SK-N-SH (cell line): Measurements from ENCODE around the gene EMX1. TPM values are rescaled to one million over a fixed set of nuclear protein-coding genes. Genes with fewer than 3 reads are reported as not detected.

Experiments used
- CTCF ChIA-PET: fragments of 300-600, 350-600 bp; formaldehyde crosslinking; extraction: SDS; loops from one replicate; lab custom pipeline; 2021; lab: Yijun Ruan, JAX
- POLR2A ChIA-PET: fragments of 350-600 bp; sonication (Branson Sonifier 250); formaldehyde crosslinking; extraction: SDS; loops from one replicate; lab custom pipeline; 2020; ENCODE audit warnings: antibody characterized with exemption, inconsistent platforms; lab: Yijun Ruan, JAX
- DNase-seq: peaks from one replicate; pipeline ENCODE4 v3.0.0; 2012
- H2AFZ ChIP-seq: fragments of 200-600 bp; sonication (generic); 2 replicates; pipeline ENCODE4 v1.8.1; 2016; ENCODE audit warnings: antibody characterized with exemption, mild to moderate bottlenecking, low read depth
- H3F3A ChIP-seq: fragments of 200-600 bp; sonication (generic); replicated peaks from 2 replicates; pipeline ENCODE3; 2016; ENCODE audit warnings: antibody characterized with exemption, mild to moderate bottlenecking; ENCODE audit not compliant: insufficient read depth
- H3K27ac ChIP-seq, 2 experiments: fragments of 200-500 bp in 1 of 2; fragments of 200-600 bp in 1 of 2; sonication (Bioruptor generic) in 1 of 2; sonication (generic), shearing (Covaris generic) in 1 of 2; 2 replicates each; pipeline versions ENCODE4 v1.5.1 to v1.6.1; 2014 to 2016; ENCODE audit warnings: low read depth in 2 of 2, inconsistent platforms in 1 of 2, low read length in 1 of 2, mild to moderate bottlenecking in 1 of 2, mixed read lengths in 1 of 2
- H3K27me3 ChIP-seq: fragments of 200-600 bp; sonication (generic), shearing (Covaris generic); 2 replicates; pipeline ENCODE4 v1.6.1; 2016; ENCODE audit warnings: mixed run types; ENCODE audit not compliant: insufficient read depth
- H3K36me3 ChIP-seq, 2 experiments: fragments of 200-500 bp in 1 of 2; fragments of 200-600 bp in 1 of 2; sonication (Bioruptor generic) in 1 of 2; sonication (generic) in 1 of 2; replicated peaks in 1 of 2; 2 replicates each; pipeline versions ENCODE3 to v1.5.1; 2014 to 2016; ENCODE audit warnings: low read length in 1 of 2, mild to moderate bottlenecking in 1 of 2; ENCODE audit not compliant: insufficient read depth in 2 of 2, control insufficient read depth in 1 of 2
- H3K4me1 ChIP-seq, 2 experiments: fragments of 200-500 bp in 1 of 2; fragments of 200-600 bp in 1 of 2; sonication (Bioruptor generic) in 1 of 2; sonication (generic), shearing (Covaris generic) in 1 of 2; 2 replicates each; pipeline versions ENCODE4 v1.5.1 to v1.6.1; 2014 to 2016; ENCODE audit warnings: low read depth in 1 of 2, low read length in 1 of 2, mixed run types in 1 of 2; ENCODE audit not compliant: insufficient read depth in 2 of 2, control insufficient read depth in 1 of 2
- H3K4me2 ChIP-seq: fragments of 200-600 bp; sonication (generic), shearing (Covaris generic); 2 replicates; pipeline ENCODE4 v1.6.1; 2017; ENCODE audit warnings: mixed run types
- H3K4me3 ChIP-seq, 2 experiments: fragments of 200-500 bp in 1 of 2; fragments of 200-600 bp in 1 of 2; sonication (Bioruptor generic) in 1 of 2; sonication (generic), shearing (Covaris generic) in 1 of 2; 2 replicates each; pipeline versions ENCODE4 v1.5.1 to v1.8.1; 2014 to 2016; ENCODE audit warnings: low read depth in 2 of 2, inconsistent platforms in 1 of 2, low read length in 1 of 2, mild to moderate bottlenecking in 1 of 2, mixed read lengths in 1 of 2, moderate library complexity in 1 of 2
- H3K79me2 ChIP-seq: fragments of 200-600 bp; sonication (generic); 2 replicates; pipeline ENCODE4 v1.8.1; 2017; ENCODE audit warnings: mild to moderate bottlenecking; ENCODE audit not compliant: insufficient read depth
- H3K9ac ChIP-seq: fragments of 200-600 bp; sonication (generic); 2 replicates; pipeline ENCODE4 v1.6.1; 2017; ENCODE audit warnings: mixed run types
- H3K9me2 ChIP-seq: fragments of 200-600 bp; sonication (generic); 2 replicates; pipeline ENCODE4 v1.6.1; 2017; ENCODE audit warnings: mixed run types
- H3K9me3 ChIP-seq: fragments of 200-600 bp; sonication (generic); 2 replicates; pipeline ENCODE4 v1.6.1; 2017; ENCODE audit warnings: mixed run types, mild to moderate bottlenecking, moderate library complexity
- H4K20me1 ChIP-seq: fragments of 200-600 bp; sonication (generic); 2 replicates; pipeline ENCODE4 v1.6.1; 2017; ENCODE audit warnings: mild to moderate bottlenecking, mixed run types; ENCODE audit not compliant: insufficient read depth
- CHD2 ChIP-seq: fragments of 150-350 bp; IDR thresholded peaks from 2 replicates; pipeline ENCODE4 v1.6.1; 2018; ENCODE audit warnings: low read length; ENCODE audit not compliant: partially characterized antibody
- ELF1 ChIP-seq: IDR thresholded peaks from 2 replicates; pipeline ENCODE4 v1.4.0; 2012
- FOSL2 ChIP-seq: IDR thresholded peaks from 2 replicates; pipeline ENCODE4 v1.4.0; 2012; ENCODE audit warnings: low read depth, mild to moderate bottlenecking, moderate library complexity, borderline replicate concordance
- FOXJ3 ChIP-seq: sonication (generic); formaldehyde crosslinking; IDR thresholded peaks from 2 replicates; pipeline ENCODE4 v1.5.1; 2020; ENCODE audit warnings: mild to moderate bottlenecking, missing genetic modification reagents
- GABPA ChIP-seq: IDR thresholded peaks from 2 replicates; pipeline ENCODE4 v1.4.0; 2012; ENCODE audit warnings: low read depth, mild to moderate bottlenecking
- NRF1 ChIP-seq: IDR thresholded peaks from 2 replicates; pipeline ENCODE4 v1.6.1; 2012; ENCODE audit warnings: low read depth, mild to moderate bottlenecking, low read length
- RAD21 ChIP-seq: IDR thresholded peaks from 2 replicates; pipeline ENCODE4 v1.6.1; 2012; ENCODE audit warnings: mild to moderate bottlenecking, low read length
- RCOR1 ChIP-seq: fragments of 150-350 bp; IDR thresholded peaks from 2 replicates; pipeline ENCODE4 v1.6.1; 2017; ENCODE audit warnings: antibody characterized with exemption, low read length
- RFX5 ChIP-seq: IDR thresholded peaks from 2 replicates; pipeline ENCODE4 v1.6.1; 2012; ENCODE audit warnings: mild to moderate bottlenecking, improper control_type of control experiment, low read length
- RXRA ChIP-seq: IDR thresholded peaks from 2 replicates; pipeline ENCODE4 v1.4.0; 2012; ENCODE audit warnings: low read depth, mild to moderate bottlenecking, borderline replicate concordance
- SIN3A ChIP-seq: IDR thresholded peaks from 2 replicates; pipeline ENCODE4 v1.6.1; 2012; ENCODE audit warnings: low read depth, mild to moderate bottlenecking, low read length, moderate library complexity, borderline replicate concordance
- SMC3 ChIP-seq: IDR thresholded peaks from 2 replicates; pipeline ENCODE4 v1.6.1; 2012; ENCODE audit warnings: low read depth, low read length, improper control_type of control experiment
- TCF12 ChIP-seq: IDR thresholded peaks from 2 replicates; pipeline ENCODE4 v1.4.0; 2012
- TEAD4 ChIP-seq: IDR thresholded peaks from 2 replicates; pipeline ENCODE4 v1.4.0; 2012; ENCODE audit warnings: mild to moderate bottlenecking, borderline replicate concordance; ENCODE audit not compliant: insufficient read depth
- USF1 ChIP-seq: IDR thresholded peaks from 2 replicates; pipeline ENCODE4 v1.4.0; 2012; ENCODE audit warnings: low read depth, borderline replicate concordance
- YY1 ChIP-seq: IDR thresholded peaks from 2 replicates; pipeline ENCODE4 v1.4.0; 2012; ENCODE audit warnings: low read depth, mild to moderate bottlenecking
- WGBS: methylation state at CpG from one replicate; pipeline ENCODE4 v1.1.6; 2017; ENCODE audit warnings: low lambda C conversion rate; 5-methylcytosine and 5-hydroxymethylcytosine counted together
- polyA plus RNA-seq, 3 experiments: library from polyadenylated mRNA; depleted of rRNA; stranded (reverse); fragments of >200 nt; gene quantifications; 2 replicates each; pipeline ENCODE4 v1.2.3, GENCODE V29; 2012
- TF ChIP-seq, protein P1 (sequence below): IDR thresholded peaks from 2 replicates; pipeline ENCODE4 v1.4.0; 2012; ENCODE audit warnings: low read depth

Gene EMX1
- polyA plus RNA-seq, 1 of the 3 experiments (the other 2 are of a cell fraction): not detected

DNA sequence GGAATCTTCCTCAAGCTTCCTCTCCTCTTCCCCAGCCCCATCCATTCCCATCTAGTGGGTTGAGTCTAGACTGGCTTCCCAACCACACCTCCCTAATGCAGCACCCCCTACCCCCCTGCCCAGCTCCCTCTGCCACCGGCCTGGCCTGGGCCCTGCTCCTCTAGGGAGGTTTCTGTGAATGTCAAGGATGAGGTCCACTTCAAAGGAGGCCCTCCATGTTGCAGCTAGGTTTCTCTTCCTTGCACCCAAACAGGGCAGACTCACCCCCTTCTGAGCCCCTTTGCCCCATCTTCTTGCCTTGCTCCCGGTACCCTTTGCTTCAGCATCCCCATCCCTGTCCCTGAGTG, 18.3 kb downstream of the EMX1 start:
- no peaks in the 10 kb centered on the region for H3K36me3 ChIP-seq
- no peaks in the 10 kb centered on the region for H3K27me3 ChIP-seq
- CTCF ChIA-PET: interaction anchor here (0.6 to 5.3 kb wide), 8 partner anchors 11 to 63 kb away, joined by 3 to 36 read pairs (median 4); partner anchors contain the start of gene SPR
- no peak overlapping the region for H3K4me2 ChIP-seq
- no peaks in the 10 kb centered on the region for H3K9me3 ChIP-seq
- no peak overlapping the region for H3K4me3 ChIP-seq
- no peak overlapping the region for H3K27ac ChIP-seq
- TF ChIP-seq RAD21 (no peak), RXRA (no peak), FOXJ3 (CRISPR knock-in tag) (no peak), ELF1 (no peak), CHD2 (no peak), GABPA (no peak), SMC3 (no peak), NRF1 (no peak), SIN3A (no peak), RFX5 (no peak)
- TF ChIP-seq, protein P1, sequence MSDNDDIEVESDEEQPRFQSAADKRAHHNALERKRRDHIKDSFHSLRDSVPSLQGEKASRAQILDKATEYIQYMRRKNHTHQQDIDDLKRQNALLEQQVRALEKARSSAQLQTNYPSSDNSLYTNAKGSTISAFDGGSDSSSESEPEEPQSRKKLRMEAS: no peak
- no peak overlapping the region for H3K9ac ChIP-seq
- H3K9me2 ChIP-seq: no peaks in the 10 kb centered on the region
- POLR2A ChIA-PET: no interaction called here
- WGBS: 89% methylated on average over 2 of the region's 2 CpGs
- no peak overlapping the region for H2AFZ ChIP-seq
- H4K20me1 ChIP-seq: no peaks in the 10 kb centered on the region
- H3F3A ChIP-seq: no peaks in the 10 kb centered on the region
- H3K79me2 ChIP-seq: no peaks in the 10 kb centered on the region
- no peak for DNase-seq
- H3K4me1 ChIP-seq: peaks cover 8 to 15% of the 10 kb centered on the region in 2 experiments; a peak in 1 of 4 replicates

- Histone ChIP-seq H3K9me3 (no peaks in the 10 kb centered on the region), H3K9me2 (no peaks in the 10 kb centered on the region), H3K27me3 (no peaks in the 10 kb centered on the region), H3K4me3 (no peak overlapping the region), H3K4me1 (peaks cover 3 to 15% of the 10 kb centered on the region in 2 experiments; a peak in 1 of 4 replicates), H2AFZ (no peak overlapping the region), H3F3A (no peaks in the 10 kb centered on the region), H3K4me2 (no peak overlapping the region), H3K9ac (no peak overlapping the region), H3K79me2 (no peaks in the 10 kb centered on the region), H4K20me1 (no peaks in the 10 kb centered on the region), H3K27ac (no peak overlapping the region), H3K36me3 (no peaks in the 10 kb centered on the region)
- WGBS: 77% methylated on average over 17 of the region's 19 CpGs
- POLR2A ChIA-PET: no interaction called here
- CTCF ChIA-PET: interaction anchor here (1.4 to 5.3 kb wide), 3 partner anchors 37 to 241 kb away, joined by 4 to 36 read pairs (median 8); no protein-coding TSS in a partner anchor
- no peak for TF ChIP-seq TEAD4
- TF ChIP-seq RCOR1: no peak
- TF ChIP-seq CHD2: no peak
- no peak for TF ChIP-seq FOSL2
- TF ChIP-seq TCF12: no peak
- no peak for TF ChIP-seq USF1
- no peak for TF ChIP-seq GABPA
- TF ChIP-seq, protein P1: no peak
- no peak for TF ChIP-seq SIN3A
- no peak for TF ChIP-seq RAD21
- TF ChIP-seq FOXJ3 (CRISPR knock-in tag): no peak
- TF ChIP-seq YY1: no peak
- TF ChIP-seq RXRA: no peak
- DNase-seq: no peak
Measured at GRCh38 chr2:72936660-72937355, 19.5 kb downstream of the EMX1 start.
